Keratinocyte (primary cell): Measurements from ENCODE around the gene HCN2. TPM values are rescaled to one million over a fixed set of nuclear protein-coding genes. Genes with fewer than 3 reads are reported as not detected.

Experiments
- DNase-seq: peaks from one replicate; pipeline ENCODE4 v3.0.0-alpha.2; 2011; ENCODE audit warnings: low read depth, missing footprints, low spot score
- FAIRE-seq: peaks from 2 replicates; lab custom pipeline; 2011; peaks lifted over from hg19 to GRCh38; lab: Jason Lieb, UNC
- H2AFZ ChIP-seq: 2 replicates; pipeline ENCODE4 v1.6.0; 2012; ENCODE audit warnings: low read length, control low read depth, inconsistent platforms; ENCODE audit not compliant: control insufficient read depth
- H3K27ac ChIP-seq: 2 replicates; pipeline ENCODE4 v1.5.1; 2011; ENCODE audit warnings: low read length; ENCODE audit not compliant: control insufficient read depth, insufficient read depth
- H3K27me3 ChIP-seq: 3 replicates; pipeline ENCODE4 v1.6.0; 2011; ENCODE audit warnings: low read length; ENCODE audit not compliant: control insufficient read depth, insufficient read depth; ENCODE audit errors: extremely low read depth
- H3K36me3 ChIP-seq, 2 experiments: 2 replicates in 1 of 2; 3 replicates in 1 of 2; pipeline ENCODE4 v1.5.1; 2011; ENCODE audit warnings: low read length in 2 of 2, mild to moderate bottlenecking in 1 of 2; ENCODE audit not compliant: control insufficient read depth in 2 of 2, insufficient read depth in 2 of 2; ENCODE audit errors: extremely low read depth in 1 of 2
- H3K4me1 ChIP-seq: 3 replicates; pipeline ENCODE4 v1.5.1; 2011; ENCODE audit warnings: low read length; ENCODE audit not compliant: control insufficient read depth, insufficient read depth; ENCODE audit errors: extremely low read depth
- H3K4me2 ChIP-seq: 3 replicates; pipeline ENCODE4 v1.6.0; 2011; ENCODE audit warnings: low read depth, low read length; ENCODE audit not compliant: control insufficient read depth, insufficient read depth; ENCODE audit errors: extremely low read depth
- H3K4me3 ChIP-seq, 3 experiments: fragments of 200-600 bp in 1 of 3; sonication (generic) in 1 of 3; 2 replicates in 2 of 3; 3 replicates in 1 of 3; pipeline ENCODE4 v1.5.1; 2011 to 2016; ENCODE audit warnings: low read length in 3 of 3, mild to moderate bottlenecking in 3 of 3, control low read depth in 2 of 3, inconsistent platforms in 1 of 3, low read depth in 1 of 3, mixed read lengths in 1 of 3, mixed run types in 1 of 3, moderate library complexity in 1 of 3; ENCODE audit not compliant: control insufficient read depth in 2 of 3, insufficient read depth in 2 of 3; ENCODE audit errors: extremely low read depth in 1 of 3
- H3K79me2 ChIP-seq: 2 replicates; pipeline ENCODE4 v1.6.0; 2012; ENCODE audit warnings: low read length; ENCODE audit not compliant: control insufficient read depth, insufficient read depth
- H3K9ac ChIP-seq: 3 replicates; pipeline ENCODE4 v1.6.0; 2011; ENCODE audit warnings: low read length; ENCODE audit not compliant: control insufficient read depth, insufficient read depth; ENCODE audit errors: extremely low read depth
- H3K9me1 ChIP-seq: 3 replicates; pipeline ENCODE4 v1.6.0; 2011; ENCODE audit warnings: low read length; ENCODE audit not compliant: control insufficient read depth, insufficient read depth; ENCODE audit errors: extremely low read depth
- H3K9me3 ChIP-seq: 2 replicates; pipeline ENCODE4 v1.5.1; 2012; ENCODE audit warnings: low read depth, low read length; ENCODE audit not compliant: control insufficient read depth
- H4K20me1 ChIP-seq: 3 replicates; pipeline ENCODE4 v1.6.0; 2011; ENCODE audit warnings: low read length; ENCODE audit not compliant: control insufficient read depth, insufficient read depth; ENCODE audit errors: extremely low read depth
- CTCF ChIP-seq, 3 experiments: IDR thresholded peaks in 1 of 3; conservative IDR thresholded peaks in 1 of 3; optimal IDR thresholded peaks in 1 of 3; 2 replicates in 2 of 3; 3 replicates in 1 of 3; pipeline versions ENCODE3 to v1.5.1; 2011; ENCODE audit warnings: low read length in 3 of 3, mild to moderate bottlenecking in 3 of 3, moderate library complexity in 2 of 3, control low read depth in 1 of 3, inconsistent platforms in 1 of 3; ENCODE audit not compliant: insufficient read depth in 2 of 3; ENCODE audit errors: extremely low read depth in 1 of 3
- EZH2 ChIP-seq: IDR thresholded peaks from one replicate; pipeline ENCODE4 v1.6.1; 2012; ENCODE audit warnings: inconsistent platforms, mild to moderate bottlenecking, low read length, moderate library complexity
- dilution Hi-C: fragments of 300-500 bp; cut with MboI; formaldehyde crosslinking; loops from one replicate; pipeline ENCODE4 v1.7.0; 2020; ENCODE audit warnings: low sequenced_read_pairs; ENCODE audit not compliant: extremely low pct_ligation_motif_present
- polyA plus RNA-seq, 5 experiments: library from polyadenylated mRNA; depleted of rRNA in 3 of 5; stranded (reverse) in 3 of 5; stranded (forward) in 1 of 5; unstranded in 1 of 5; fragments of >200 nt; gene quantifications; 1 replicate in 1 of 5; 2 replicates in 3 of 5; 3 replicates in 1 of 5; pipeline versions ENCODE4 v1.2.1 to v1.2.3, GENCODE V29; 2011 to 2012; ENCODE audit warnings: missing spikeins in 2 of 5, low read depth in 1 of 5, low replicate concordance in 1 of 5

The HCN2 gene
- polyA plus RNA-seq, 1 donor (not counting 4 experiments of a cell fraction or from before 2014, with no cell fraction given), result 0.13 TPM

- Histone ChIP-seq H3K4me3 (no peak overlapping the region), H3K79me2 (peaks cover 3% of the 10 kb centered on the region), H3K27ac (no peak overlapping the region), H3K27me3 (no peaks in the 10 kb centered on the region), H2AFZ (no peak overlapping the region), H3K4me2 (no peak overlapping the region), H3K4me1 (peaks cover 13% of the 10 kb centered on the region), H4K20me1 (no peaks in the 10 kb centered on the region), H3K9ac (no peak overlapping the region), H3K36me3 (peaks cover 10 to 20% of the 10 kb centered on the region in 2 experiments), H3K9me1 (no peaks in the 10 kb centered on the region), H3K9me3 (no peaks in the 10 kb centered on the region)
- dilution Hi-C loops, result no loop called here
- no peak for TF ChIP-seq CTCF (optimal IDR thresholded peaks at IDR 0.05 in 1 of 3, IDR thresholded peaks at IDR 0.05 in 1 of 3, conservative IDR thresholded peaks at IDR 0.05 in 1 of 3; ENCODE audit: extremely low read depth in 1 of 3, insufficient read depth in 2 of 3, low read length in 3 of 3)
- TF ChIP-seq EZH2, result no peak
- no peak for DNase-seq
- FAIRE-seq, result no peak
Measured at GRCh38 chr19:623175-623916, 33.7 kb downstream of the HCN2 start.

GRCh38 chr19:623974-624373, 34.3 kb downstream of the HCN2 start:
- peaks cover 6 to 20% of the 10 kb centered on the region in 2 experiments for H3K36me3 ChIP-seq
- H3K9me3 ChIP-seq, result no peaks in the 10 kb centered on the region
- H3K4me2 ChIP-seq, result no peak overlapping the region
- H3K4me1 ChIP-seq, result peaks cover 13% of the 10 kb centered on the region
- no peaks in the 10 kb centered on the region for H3K9me1 ChIP-seq
- no peaks in the 10 kb centered on the region for H4K20me1 ChIP-seq
- TF ChIP-seq CTCF (optimal IDR thresholded peaks at IDR 0.05 in 1 of 3, IDR thresholded peaks at IDR 0.05 in 1 of 3, conservative IDR thresholded peaks at IDR 0.05 in 1 of 3; ENCODE audit: extremely low read depth in 1 of 3, insufficient read depth in 2 of 3, low read length in 3 of 3) (no peak), EZH2 (no peak)
- no peak overlapping the region for H3K27ac ChIP-seq
- no peak overlapping the region for H3K9ac ChIP-seq
- DNase-seq (no peak), FAIRE-seq (no peak)
- no peak overlapping the region for H2AFZ ChIP-seq
- H3K4me3 ChIP-seq, result no peak overlapping the region
- H3K79me2 ChIP-seq, result peaks cover 3% of the 10 kb centered on the region
- no peaks in the 10 kb centered on the region for H3K27me3 ChIP-seq
- dilution Hi-C loops, result no loop called here
